HG03457 (cell line): ENCODE results near the gene PRRG1.
"Not testable (repeated sequence)": the region's sequence is repeated elsewhere in the genome, so short reads cannot be mapped to it uniquely, and the experiment has no call there.

Experiments used
- ATAC-seq: cut with Tn5 transposase; IDR thresholded peaks from one replicate; pipeline ENCODE4 v1.9.1; 2021; ENCODE audit warnings: moderate number of reproducible peaks; ENCODE audit not compliant: unreplicated experiment

Gene PRRG1

GRCh38 chrX:37468124-37468739, 119.1 kb downstream of the PRRG1 start:
- no peak for ATAC-seq

DNA sequence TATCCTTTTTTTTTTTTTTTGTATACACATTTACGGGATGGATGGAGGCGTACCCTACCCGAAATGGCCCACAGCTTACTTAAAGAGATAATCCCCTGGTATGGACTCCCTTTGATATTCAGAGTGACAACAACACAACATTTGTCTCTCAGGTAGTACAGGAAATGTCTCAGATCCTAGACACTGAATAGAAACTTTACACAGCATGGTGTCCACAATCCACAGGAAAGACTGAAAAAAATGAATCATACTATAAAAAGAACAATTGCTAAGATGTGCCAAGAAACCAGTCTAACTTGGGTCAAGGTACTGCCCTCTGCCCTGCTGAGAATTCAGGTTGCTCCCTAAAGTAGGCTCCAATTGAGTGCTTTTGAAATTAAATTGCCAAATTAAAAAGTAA, 121.5 kb downstream of the PRRG1 start:
- no peak for ATAC-seq

DNA sequence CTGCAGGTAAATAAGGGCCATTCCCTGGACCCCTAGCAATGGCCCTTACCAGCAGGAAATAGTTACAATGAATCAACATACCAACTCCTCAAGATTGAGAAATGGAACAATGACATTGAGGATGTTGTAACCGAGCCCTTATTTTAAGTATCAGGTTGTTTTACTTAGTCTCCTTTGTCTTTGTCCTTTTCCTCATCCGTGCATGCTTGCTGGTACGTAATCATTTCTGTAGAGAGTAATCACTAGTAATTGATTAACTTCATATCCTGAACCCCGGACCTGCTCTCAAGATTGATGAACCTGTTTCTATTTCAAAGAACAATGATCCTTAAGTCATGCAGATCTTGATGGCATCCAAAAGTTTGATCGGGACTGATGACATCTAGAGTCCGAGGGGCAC, 123.7 kb downstream of the PRRG1 start:
- ATAC-seq, result no peak

DNA sequence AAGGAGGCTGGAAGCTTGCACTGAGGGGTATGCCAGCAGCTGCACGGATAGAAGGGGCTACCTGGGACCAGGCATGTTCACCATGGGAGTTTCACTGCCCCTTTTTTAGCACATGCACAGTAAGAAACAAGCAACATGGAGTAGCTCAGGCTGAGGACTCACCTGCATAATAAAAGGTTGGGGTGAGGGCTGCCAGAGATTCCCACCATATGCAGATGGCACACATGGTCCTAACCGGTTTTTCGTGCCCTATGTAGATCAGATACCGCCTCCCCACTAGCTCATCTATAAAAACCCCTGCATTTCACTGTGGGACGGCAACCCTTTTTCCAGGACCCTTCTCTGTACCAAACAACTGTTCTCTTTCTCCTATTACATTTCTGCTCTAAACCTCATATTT, 125.3 kb downstream of the PRRG1 start:
- ATAC-seq, result no peak

DNA sequence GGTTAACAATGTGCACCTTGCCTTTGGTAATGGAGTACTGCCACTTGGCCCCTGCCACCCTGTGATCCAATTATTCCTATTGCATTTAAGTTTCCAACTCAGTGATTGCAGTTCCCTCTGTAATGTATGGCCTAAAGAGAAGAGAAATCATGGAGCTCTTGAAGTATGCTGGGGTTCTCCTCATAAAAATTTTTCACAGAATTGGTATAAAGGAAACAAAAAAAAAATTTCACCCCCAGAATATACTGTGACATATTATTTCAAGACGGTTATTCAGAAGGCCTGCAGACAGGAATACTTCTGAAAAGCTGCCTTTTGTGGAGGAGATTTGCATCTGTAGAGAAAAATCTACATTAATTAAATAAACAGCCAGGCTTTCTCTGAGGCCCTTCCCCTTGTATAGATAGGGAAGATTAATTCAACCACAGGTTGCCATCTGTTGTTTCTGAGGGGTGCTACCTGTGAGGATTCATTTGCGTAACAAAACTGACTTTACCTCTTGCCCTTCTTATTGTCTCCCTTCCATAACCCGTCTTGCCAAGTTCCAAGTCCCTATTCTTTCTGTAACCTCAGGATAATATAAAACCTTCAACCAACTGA, 127.5 kb downstream of the PRRG1 start:
- no peak for ATAC-seq

GRCh38 chrX:37484335-37484734, 135.2 kb downstream of the PRRG1 start:
- not testable (repeated sequence) for ATAC-seq

DNA sequence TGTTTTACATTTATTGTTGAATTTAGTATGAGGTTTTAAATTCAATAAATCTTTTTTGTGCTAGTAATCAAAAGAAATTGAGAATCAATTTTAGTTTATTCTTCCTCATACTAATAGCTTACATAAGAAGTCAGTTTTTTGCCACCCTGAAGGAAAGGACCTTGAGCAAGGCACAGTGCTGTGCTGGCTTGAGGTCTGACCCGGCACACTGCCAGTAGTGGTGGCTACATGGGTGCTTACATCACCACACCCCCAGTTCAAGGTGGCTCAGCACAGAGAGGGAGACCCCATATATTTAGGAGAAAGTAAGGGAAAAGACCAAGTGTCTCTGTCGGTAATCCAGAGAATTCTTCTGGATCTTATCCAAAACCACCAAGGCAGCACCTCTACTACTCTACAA, 136.3 kb downstream of the PRRG1 start:
- no peak for ATAC-seq

GRCh38 chrX:37487271-37487670, 138.1 kb downstream of the PRRG1 start:
- no peak for ATAC-seq

DNA sequence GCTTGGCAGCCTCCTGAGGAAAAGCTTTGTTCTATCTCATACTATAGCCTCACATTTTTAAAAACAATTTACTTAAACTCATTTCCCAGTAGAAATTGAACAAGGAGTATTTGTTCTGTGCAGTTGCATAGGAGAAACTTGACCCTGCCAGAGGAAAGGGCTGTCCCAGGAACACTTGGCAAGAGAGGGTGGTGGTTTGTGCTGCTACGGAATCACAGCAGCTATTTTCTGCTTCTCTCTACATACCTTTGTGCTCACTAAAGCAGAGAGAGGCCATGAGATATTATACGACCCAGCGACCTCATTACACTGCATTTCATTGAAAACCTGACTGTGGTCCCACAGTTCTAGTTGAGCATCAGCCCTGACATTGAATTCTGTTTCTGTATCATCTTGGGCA, 139.2 kb downstream of the PRRG1 start:
- no peak for ATAC-seq

GRCh38 chrX:37491686-37492085, 142.5 kb downstream of the PRRG1 start:
- no peak for ATAC-seq

DNA sequence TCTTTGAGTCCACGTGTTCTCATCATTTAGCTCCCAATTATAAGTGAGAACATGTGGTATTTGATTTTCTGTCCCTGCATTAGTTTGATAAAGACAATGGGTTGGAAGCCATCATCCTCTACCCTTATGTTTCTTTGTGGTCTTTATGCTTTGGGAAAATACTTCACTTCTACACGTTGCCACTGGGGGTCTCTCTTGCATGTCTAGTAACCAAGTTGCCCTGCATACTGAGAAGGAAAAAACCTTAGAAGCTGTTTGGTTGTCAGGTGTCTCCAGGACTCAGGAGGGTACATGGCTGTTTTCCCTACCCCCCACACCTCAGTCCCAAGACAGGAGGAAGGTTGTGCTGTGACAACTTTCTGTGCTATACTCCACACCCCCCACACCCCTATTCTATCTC, 146.6 kb downstream of the PRRG1 start:
- not testable (repeated sequence) for ATAC-seq

- not testable (repeated sequence) for ATAC-seq
Observed at GRCh38 chrX:37497126-37497525, 148.0 kb downstream of the PRRG1 start.

DNA sequence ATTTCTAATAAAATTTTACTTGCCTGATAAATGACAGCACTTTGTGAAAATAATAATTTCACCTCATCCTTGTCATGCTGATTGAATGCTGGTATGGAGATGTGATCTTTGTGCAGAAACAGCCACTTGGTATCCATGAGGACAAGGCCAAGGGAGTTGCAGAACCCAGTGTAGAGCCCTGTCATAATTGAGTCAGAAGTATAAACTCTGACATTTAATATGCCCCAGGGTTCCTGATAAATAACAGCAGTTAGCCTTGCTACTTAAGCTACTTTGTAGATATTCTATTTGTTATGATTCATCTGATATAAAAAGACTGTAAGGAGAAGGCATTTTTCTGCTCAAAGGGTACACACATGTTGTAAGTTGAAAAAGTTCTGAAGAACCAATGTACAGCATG, 149.2 kb downstream of the PRRG1 start:
- ATAC-seq, result not testable (repeated sequence)

DNA sequence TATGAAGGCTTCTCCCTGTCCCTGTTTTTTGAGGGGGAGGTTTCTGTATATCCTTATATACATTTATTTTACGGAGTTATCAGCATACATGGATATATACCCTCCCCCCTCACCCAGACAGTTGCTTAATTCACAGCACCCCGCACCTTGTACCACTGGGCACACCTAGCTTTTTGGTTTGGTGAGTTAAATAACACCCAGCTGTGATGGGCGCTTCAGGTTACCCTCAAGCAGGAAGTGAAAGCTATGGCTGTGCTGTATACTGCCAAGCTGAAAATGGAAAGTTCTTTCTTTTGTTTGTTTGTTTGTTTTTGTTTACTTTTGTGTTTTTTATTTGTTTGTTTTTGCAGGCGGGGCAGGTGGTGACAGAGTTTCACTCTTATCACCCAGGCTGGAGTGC, 150.5 kb downstream of the PRRG1 start:
- ATAC-seq, result not testable (repeated sequence)

- no peak for ATAC-seq
Observed at GRCh38 chrX:37504991-37505390, 155.8 kb downstream of the PRRG1 start.
